WTC11 (cell line): ENCODE data around the gene MAP1B. TPM values are rescaled to one million over a fixed set of nuclear protein-coding genes. Genes with fewer than 3 reads are reported as not detected.

Experiments used
- ATAC-seq: fragments of 200-7000 bp; cut with Tn5 transposase; 2 replicates; pipeline ENCODE4 v1.10.0; 2021; ENCODE audit warnings: mild to moderate bottlenecking, moderate library complexity
- CTCF ChIA-PET: fragments of 300-600 bp; sonication (Branson Sonifier 250); formaldehyde crosslinking; loops from one replicate; lab custom pipeline; 2021; ENCODE audit warnings: antibody characterized with exemption; lab: Charles Lee
- POLR2A ChIA-PET: fragments of 350-600 bp; sonication (Branson Sonifier 250); formaldehyde crosslinking; loops from one replicate; lab custom pipeline; 2021; ENCODE audit warnings: antibody characterized with exemption; lab: Charles Lee
- DNase-seq: peaks from one replicate; pipeline ENCODE4 v3.0.0; 2021; ENCODE audit warnings: low spot score
- H3K27ac Mint-ChIP-seq: 2 replicates; pipeline ENCODE4 v1.8.0; 2021; ENCODE audit warnings: mixed read lengths
- H3K27me3 Mint-ChIP-seq: 2 replicates; pipeline ENCODE4 v1.8.0; 2021; ENCODE audit warnings: low read depth, mild to moderate bottlenecking, moderate library complexity, mixed read lengths
- H3K36me3 Mint-ChIP-seq: 2 replicates; pipeline ENCODE4 v1.8.0; 2021; ENCODE audit warnings: mixed read lengths
- H3K4me1 Mint-ChIP-seq: 2 replicates; pipeline ENCODE4 v1.8.0; 2022; ENCODE audit warnings: mixed read lengths
- H3K4me3 Mint-ChIP-seq: 2 replicates; pipeline ENCODE4 v1.8.0; 2021; ENCODE audit warnings: mild to moderate bottlenecking, moderate library complexity, mixed read lengths
- H3K9me3 Mint-ChIP-seq: 2 replicates; pipeline ENCODE4 v1.8.0; 2021; ENCODE audit warnings: mixed read lengths
- CBFB ChIP-seq: sonication (generic); formaldehyde crosslinking; IDR thresholded peaks from 2 replicates; pipeline ENCODE4 v1.8.1; 2022; ENCODE audit warnings: mild to moderate bottlenecking, low read depth, missing genetic modification reagents
- CREB1 ChIP-seq: sonication (generic); formaldehyde crosslinking; IDR thresholded peaks from 2 replicates; pipeline ENCODE4 v1.8.0; 2023; ENCODE audit warnings: mild to moderate bottlenecking, missing genetic modification reagents
- FOXK1 ChIP-seq: sonication (generic); formaldehyde crosslinking; IDR thresholded peaks from 2 replicates; pipeline ENCODE4 v1.8.0; 2022; ENCODE audit warnings: mild to moderate bottlenecking, moderate library complexity, missing genetic modification reagents
- KAT7 ChIP-seq: sonication (generic); formaldehyde crosslinking; IDR thresholded peaks from 2 replicates; pipeline ENCODE4 v1.8.1; 2023; ENCODE audit warnings: missing genetic modification reagents, mild to moderate bottlenecking, borderline replicate concordance
- MAX ChIP-seq: sonication (generic); formaldehyde crosslinking; IDR thresholded peaks from 2 replicates; pipeline ENCODE4 v1.8.0; 2022; ENCODE audit warnings: mild to moderate bottlenecking, missing genetic modification reagents
- NFE2L1 ChIP-seq: sonication (generic); formaldehyde crosslinking; IDR thresholded peaks from 2 replicates; pipeline ENCODE4 v1.8.1; 2023; ENCODE audit warnings: missing genetic modification reagents
- PRRX2 ChIP-seq: fragments of 250-450 bp; sonication (Bioruptor Pico); IDR thresholded peaks from 2 replicates; pipeline ENCODE4 v1.8.0; 2021; ENCODE audit warnings: mild to moderate bottlenecking
- SP1 ChIP-seq: sonication (generic); formaldehyde crosslinking; conservative IDR thresholded peaks from 2 replicates; pipeline ENCODE4 v1.8.1; 2022; ENCODE audit warnings: missing genetic modification reagents
- TEAD1 ChIP-seq: sonication (generic); formaldehyde crosslinking; IDR thresholded peaks from 2 replicates; pipeline ENCODE4 v1.8.0; 2022; ENCODE audit warnings: mild to moderate bottlenecking, missing genetic modification reagents
- ZNF416 ChIP-seq: fragments of 250-450 bp; sonication (Bioruptor Pico); IDR thresholded peaks from 2 replicates; pipeline ENCODE4 v1.9.0; 2021; ENCODE audit warnings: mild to moderate bottlenecking, inconsistent platforms
- ZNF423 ChIP-seq: fragments of 250-450 bp; sonication (Bioruptor Pico); IDR thresholded peaks from 2 replicates; pipeline ENCODE4 v2.1.2; 2022; ENCODE audit warnings: mild to moderate bottlenecking, moderate library complexity
- ZNF532 ChIP-seq: fragments of 250-450 bp; sonication (Bioruptor Pico); IDR thresholded peaks from 2 replicates; pipeline ENCODE4 v1.9.0; 2021; ENCODE audit warnings: mild to moderate bottlenecking, borderline replicate concordance
- total RNA-seq: library from RNA; stranded (reverse); gene quantifications from 3 replicates; pipeline ENCODE4 v1.2.3, GENCODE V29; 2021
- TF ChIP-seq, protein P1 (sequence below): sonication (generic); formaldehyde crosslinking; IDR thresholded peaks from 2 replicates; pipeline ENCODE4 v1.8.0; 2022; ENCODE audit warnings: mild to moderate bottlenecking, missing genetic modification reagents
- TF ChIP-seq, protein P2 (sequence below): sonication (generic); formaldehyde crosslinking; IDR thresholded peaks from 2 replicates; pipeline ENCODE4 v1.8.1; 2022; ENCODE audit warnings: low read depth, mild to moderate bottlenecking, moderate library complexity, missing genetic modification reagents, borderline replicate concordance
- TF ChIP-seq, protein P3 (sequence below): sonication (generic); formaldehyde crosslinking; IDR thresholded peaks from 2 replicates; pipeline ENCODE4 v1.8.1; 2022; ENCODE audit warnings: mild to moderate bottlenecking, moderate library complexity, missing genetic modification reagents
- TF ChIP-seq, protein P4 (sequence below): sonication (generic); formaldehyde crosslinking; IDR thresholded peaks from 2 replicates; pipeline ENCODE4 v1.8.1; 2022; ENCODE audit warnings: low read depth, missing genetic modification reagents, borderline replicate concordance
- TF ChIP-seq, protein P5 (sequence below): sonication (generic); formaldehyde crosslinking; IDR thresholded peaks from 2 replicates; pipeline ENCODE4 v1.8.1; 2023; ENCODE audit warnings: mild to moderate bottlenecking, missing genetic modification reagents, moderate library complexity

The MAP1B gene
- total RNA-seq, 1 experiment from 2014 or later: 95.0 TPM

GRCh38 chr5:72248410-72248981, 141.2 kb downstream of the MAP1B start:
- DNase-seq: no peak
- ChIA-PET POLR2A (interaction anchor here (0.8 kb wide), 1 partner anchor 10 kb away, joined by 3 read pairs; no protein-coding TSS in a partner anchor), CTCF (interaction anchor here (0.6 to 1.4 kb wide), 4 partner anchors 19 to 146 kb away, joined by 4 to 6 read pairs (median 5); no protein-coding TSS in a partner anchor)
- no peak for TF ChIP-seq PRRX2 (CRISPR knock-in tag)
- TF ChIP-seq, protein P1, sequence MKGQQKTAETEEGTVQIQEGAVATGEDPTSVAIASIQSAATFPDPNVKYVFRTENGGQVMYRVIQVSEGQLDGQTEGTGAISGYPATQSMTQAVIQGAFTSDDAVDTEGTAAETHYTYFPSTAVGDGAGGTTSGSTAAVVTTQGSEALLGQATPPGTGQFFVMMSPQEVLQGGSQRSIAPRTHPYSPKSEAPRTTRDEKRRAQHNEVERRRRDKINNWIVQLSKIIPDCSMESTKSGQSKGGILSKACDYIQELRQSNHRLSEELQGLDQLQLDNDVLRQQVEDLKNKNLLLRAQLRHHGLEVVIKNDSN: no peak
- TF ChIP-seq, protein P2, sequence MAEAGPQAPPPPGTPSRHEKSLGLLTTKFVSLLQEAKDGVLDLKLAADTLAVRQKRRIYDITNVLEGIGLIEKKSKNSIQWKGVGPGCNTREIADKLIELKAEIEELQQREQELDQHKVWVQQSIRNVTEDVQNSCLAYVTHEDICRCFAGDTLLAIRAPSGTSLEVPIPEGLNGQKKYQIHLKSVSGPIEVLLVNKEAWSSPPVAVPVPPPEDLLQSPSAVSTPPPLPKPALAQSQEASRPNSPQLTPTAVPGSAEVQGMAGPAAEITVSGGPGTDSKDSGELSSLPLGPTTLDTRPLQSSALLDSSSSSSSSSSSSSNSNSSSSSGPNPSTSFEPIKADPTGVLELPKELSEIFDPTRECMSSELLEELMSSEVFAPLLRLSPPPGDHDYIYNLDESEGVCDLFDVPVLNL: no peak
- TF ChIP-seq, protein P3, sequence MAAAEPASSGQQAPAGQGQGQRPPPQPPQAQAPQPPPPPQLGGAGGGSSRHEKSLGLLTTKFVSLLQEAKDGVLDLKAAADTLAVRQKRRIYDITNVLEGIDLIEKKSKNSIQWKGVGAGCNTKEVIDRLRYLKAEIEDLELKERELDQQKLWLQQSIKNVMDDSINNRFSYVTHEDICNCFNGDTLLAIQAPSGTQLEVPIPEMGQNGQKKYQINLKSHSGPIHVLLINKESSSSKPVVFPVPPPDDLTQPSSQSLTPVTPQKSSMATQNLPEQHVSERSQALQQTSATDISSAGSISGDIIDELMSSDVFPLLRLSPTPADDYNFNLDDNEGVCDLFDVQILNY: no peak
- no peak for TF ChIP-seq CREB1 (CRISPR knock-in tag)
- no peak for TF ChIP-seq TEAD1 (CRISPR knock-in tag)
- TF ChIP-seq KAT7 (CRISPR knock-in tag): no peak
- H3K27me3 Mint-ChIP-seq: no peaks in the 10 kb centered on the region
- ATAC-seq: peak; percentile 25; the same call in 1 of the 2 replicates
- H3K4me1 Mint-ChIP-seq: peaks cover 42% of the 10 kb centered on the region
- no peaks in the 10 kb centered on the region for H3K9me3 Mint-ChIP-seq
- H3K4me3 Mint-ChIP-seq: no peak overlapping the region
- no peaks in the 10 kb centered on the region; the same call in 1 of the 2 replicates for H3K36me3 Mint-ChIP-seq
- H3K27ac Mint-ChIP-seq: peak overlapping the region; percentile 19

DNA sequence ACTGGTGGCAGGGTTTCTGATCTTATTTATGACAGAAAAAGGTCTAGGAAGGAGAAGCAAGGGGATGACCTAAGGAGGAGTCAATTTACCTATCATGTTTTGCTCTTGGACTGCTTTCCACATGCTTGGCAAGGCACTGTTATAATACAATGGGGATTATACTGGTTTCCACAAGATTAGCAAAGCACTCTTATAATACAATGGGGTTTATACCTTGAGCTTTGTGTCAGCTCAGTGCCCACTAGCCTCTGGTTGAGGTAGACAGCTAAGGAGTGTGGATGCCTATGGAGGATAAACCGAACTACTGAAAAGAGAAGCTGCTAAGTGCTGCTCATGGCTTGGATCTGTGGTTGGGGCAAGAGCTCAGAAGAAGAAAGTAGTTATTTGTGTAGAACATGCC, 144.1 kb downstream of the MAP1B start:
- TF ChIP-seq, protein P1: no peak
- TF ChIP-seq, protein P4, sequence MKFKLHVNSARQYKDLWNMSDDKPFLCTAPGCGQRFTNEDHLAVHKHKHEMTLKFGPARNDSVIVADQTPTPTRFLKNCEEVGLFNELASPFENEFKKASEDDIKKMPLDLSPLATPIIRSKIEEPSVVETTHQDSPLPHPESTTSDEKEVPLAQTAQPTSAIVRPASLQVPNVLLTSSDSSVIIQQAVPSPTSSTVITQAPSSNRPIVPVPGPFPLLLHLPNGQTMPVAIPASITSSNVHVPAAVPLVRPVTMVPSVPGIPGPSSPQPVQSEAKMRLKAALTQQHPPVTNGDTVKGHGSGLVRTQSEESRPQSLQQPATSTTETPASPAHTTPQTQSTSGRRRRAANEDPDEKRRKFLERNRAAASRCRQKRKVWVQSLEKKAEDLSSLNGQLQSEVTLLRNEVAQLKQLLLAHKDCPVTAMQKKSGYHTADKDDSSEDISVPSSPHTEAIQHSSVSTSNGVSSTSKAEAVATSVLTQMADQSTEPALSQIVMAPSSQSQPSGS (CRISPR knock-in tag): no peak
- TF ChIP-seq ZNF532 (no peak), MAX (no peak), ZNF416 (no peak), ZNF423 (CRISPR knock-in tag) (no peak), FOXK1 (no peak), CBFB (CRISPR knock-in tag) (no peak), SP1 (CRISPR knock-in tag) (no peak), NFE2L1 (CRISPR knock-in tag) (no peak)
- TF ChIP-seq, protein P5, sequence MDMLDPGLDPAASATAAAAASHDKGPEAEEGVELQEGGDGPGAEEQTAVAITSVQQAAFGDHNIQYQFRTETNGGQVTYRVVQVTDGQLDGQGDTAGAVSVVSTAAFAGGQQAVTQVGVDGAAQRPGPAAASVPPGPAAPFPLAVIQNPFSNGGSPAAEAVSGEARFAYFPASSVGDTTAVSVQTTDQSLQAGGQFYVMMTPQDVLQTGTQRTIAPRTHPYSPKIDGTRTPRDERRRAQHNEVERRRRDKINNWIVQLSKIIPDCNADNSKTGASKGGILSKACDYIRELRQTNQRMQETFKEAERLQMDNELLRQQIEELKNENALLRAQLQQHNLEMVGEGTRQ (CRISPR knock-in tag): no peak
- no peaks in the 10 kb centered on the region; the same call in 1 of the 2 replicates for H3K36me3 Mint-ChIP-seq
- peaks cover 17% of the 10 kb centered on the region for H3K4me1 Mint-ChIP-seq
- no peak for ATAC-seq
- peak overlapping the region; percentile 2; the same call in 1 of the 2 replicates for H3K27ac Mint-ChIP-seq
- no peaks in the 10 kb centered on the region for H3K9me3 Mint-ChIP-seq
- no peaks in the 10 kb centered on the region for H3K27me3 Mint-ChIP-seq
- H3K4me3 Mint-ChIP-seq: no peak overlapping the region
- CTCF ChIA-PET: interaction anchor here (0.9 to 1.1 kb wide), 2 partner anchors 9 to 29 kb away, joined by 3 to 4 read pairs; no protein-coding TSS in a partner anchor
- DNase-seq: no peak
- POLR2A ChIA-PET: no interaction called here
